Muscle of leg (tissue), 11 donors: ENCODE data around the gene PRKG1. TPM values are rescaled to one million over a fixed set of nuclear protein-coding genes. Genes with fewer than 3 reads are reported as not detected.

Experiments used
- DNase-seq: peaks from one replicate; pipeline ENCODE4 v3.0.0; 2013
- H3K27ac ChIP-seq: one replicate; pipeline ENCODE4 v1.5.1; 2013; ENCODE audit warnings: mild to moderate bottlenecking, low read length, control low read depth
- H3K27me3 ChIP-seq: one replicate; pipeline ENCODE4 v1.6.1; 2013; ENCODE audit warnings: low read length; ENCODE audit not compliant: control insufficient read depth, insufficient read depth
- H3K36me3 ChIP-seq: one replicate; pipeline ENCODE4 v1.6.1; 2013; ENCODE audit warnings: low read length; ENCODE audit not compliant: control insufficient read depth, insufficient read depth
- H3K4me1 ChIP-seq: one replicate; pipeline ENCODE4 v1.6.1; 2013; ENCODE audit warnings: low read length; ENCODE audit not compliant: control insufficient read depth, insufficient read depth
- H3K4me3 ChIP-seq: one replicate; pipeline ENCODE4 v1.5.1; 2013; ENCODE audit warnings: low read length, control low read depth
- H3K9me3 ChIP-seq: replicated peaks from 2 replicates; pipeline ENCODE4 v1.6.1; 2013; ENCODE audit warnings: low read depth, low read length; ENCODE audit not compliant: control insufficient read depth
- WGBS: methylation state at CpG from one replicate; pipeline ENCODE4 v1.1.5; 2013; ENCODE audit warnings: missing lambda C conversion rate; ENCODE audit not compliant: insufficient coverage; 5-methylcytosine and 5-hydroxymethylcytosine counted together
- polyA plus RNA-seq, 8 donors: library from polyadenylated mRNA; unstranded; fragments of 120-200 nt; gene quantifications; one replicate each; pipeline versions ENCODE4 v1.2.1 to v1.2.3, GENCODE V29; 2013; ENCODE audit warnings: inconsistent platforms in 1 of 8, low replicate concordance in 1 of 8; ENCODE audit not compliant: insufficient read length in 8 of 8, insufficient read depth in 1 of 8
- total RNA-seq: library from RNA; stranded (reverse); fragments of 120-200 nt; gene quantifications from one replicate; pipeline ENCODE4 v1.2.4, GENCODE V29; 2013

PRKG1 gene
- total and polyA plus RNA-seq, 9 donors: 23.3 to 59.2 (median 50.3) TPM

DNA sequence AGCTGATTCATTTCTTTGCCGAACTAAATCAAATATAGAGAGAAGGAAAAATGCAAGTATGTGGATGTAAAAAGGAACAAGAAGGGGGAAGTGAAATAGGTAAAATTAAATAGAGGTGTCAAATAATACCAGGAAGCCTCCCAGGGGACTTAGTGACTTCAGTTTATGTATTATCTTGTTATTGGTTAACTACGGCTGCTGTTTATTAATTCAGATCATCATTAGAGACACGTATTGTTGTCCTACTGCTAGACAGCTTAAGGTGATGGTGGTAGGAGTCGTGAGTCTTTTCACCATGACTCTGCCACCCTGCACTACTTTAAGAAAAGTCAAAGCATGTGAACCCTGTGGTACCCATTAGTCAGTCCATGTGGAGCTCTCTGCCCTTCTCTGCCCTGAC is 289.1 kb downstream of the PRKG1 start:
- DNase-seq: no peak
- WGBS: 96% methylated on average over 4 of the region's 4 CpGs
- H3K9me3 ChIP-seq: no peaks in the 10 kb centered on the region
- no peaks in the 10 kb centered on the region for H3K4me1 ChIP-seq
- no peak overlapping the region for H3K4me3 ChIP-seq
- H3K27me3 ChIP-seq: no peaks in the 10 kb centered on the region
- H3K27ac ChIP-seq: no peak overlapping the region
- no peaks in the 10 kb centered on the region for H3K36me3 ChIP-seq

- Histone ChIP-seq H3K4me3 (no peak overlapping the region), H3K27me3 (no peaks in the 10 kb centered on the region), H3K27ac (no peak overlapping the region), H3K4me1 (no peaks in the 10 kb centered on the region), H3K36me3 (no peaks in the 10 kb centered on the region), H3K9me3 (no peaks in the 10 kb centered on the region)
- WGBS: no CpG with 5 or more reads among the region's 2 CpGs
- DNase-seq: no peak
Observed at GRCh38 chr10:51364674-51365073, 290.4 kb downstream of the PRKG1 start.

DNA sequence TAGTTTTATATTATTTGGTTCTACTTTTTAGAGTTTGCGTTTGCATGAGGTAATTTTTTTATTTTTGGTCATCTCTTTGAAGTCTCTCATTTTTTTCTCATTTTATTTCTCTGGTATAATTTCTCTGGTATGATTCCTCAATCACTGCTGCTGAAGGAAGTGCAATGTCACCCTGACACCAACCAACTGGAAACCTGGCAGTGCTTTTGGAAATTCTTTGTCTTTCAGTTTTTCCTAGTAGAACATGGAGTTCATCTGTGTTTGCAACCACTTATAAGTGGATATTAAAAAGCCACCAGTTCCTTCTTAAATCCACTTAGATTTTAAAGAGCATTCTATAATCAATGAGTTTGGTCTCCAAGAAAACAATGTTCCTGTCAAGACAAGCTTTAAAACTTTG is 291.8 kb downstream of the PRKG1 start:
- Histone ChIP-seq H3K36me3 (no peaks in the 10 kb centered on the region), H3K27me3 (no peaks in the 10 kb centered on the region), H3K27ac (no peak overlapping the region), H3K4me1 (no peaks in the 10 kb centered on the region), H3K4me3 (no peak overlapping the region), H3K9me3 (no peaks in the 10 kb centered on the region)
- peak; percentile 64 for DNase-seq
- WGBS: no CpG with 5 or more reads among the region's 1 CpG

DNA sequence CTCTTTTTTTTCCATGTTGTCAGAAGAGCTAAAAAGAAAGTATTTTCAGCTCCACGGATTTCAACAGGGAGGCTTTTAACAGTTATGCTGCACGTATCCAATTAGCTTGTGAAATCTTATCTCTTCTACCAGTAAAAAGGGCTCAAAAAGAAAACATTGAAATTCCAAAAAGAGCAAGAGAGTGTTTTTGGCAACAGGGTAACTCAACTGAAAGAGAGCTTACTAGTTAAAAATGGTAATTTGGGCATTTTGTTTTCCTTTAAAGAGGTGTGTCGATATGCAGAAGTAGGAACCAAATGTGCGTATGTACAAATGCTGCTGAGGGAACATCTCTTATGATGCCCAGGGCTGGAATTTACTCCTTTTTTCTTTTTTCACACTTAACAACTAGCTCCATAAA is 292.8 kb downstream of the PRKG1 start:
- Histone ChIP-seq H3K4me1 (no peaks in the 10 kb centered on the region), H3K27me3 (no peaks in the 10 kb centered on the region), H3K27ac (no peak overlapping the region), H3K4me3 (no peak overlapping the region), H3K9me3 (no peaks in the 10 kb centered on the region), H3K36me3 (no peaks in the 10 kb centered on the region)
- peak; percentile 26 for DNase-seq
- 80% methylated on average over 1 of the region's 4 CpGs for WGBS

DNA sequence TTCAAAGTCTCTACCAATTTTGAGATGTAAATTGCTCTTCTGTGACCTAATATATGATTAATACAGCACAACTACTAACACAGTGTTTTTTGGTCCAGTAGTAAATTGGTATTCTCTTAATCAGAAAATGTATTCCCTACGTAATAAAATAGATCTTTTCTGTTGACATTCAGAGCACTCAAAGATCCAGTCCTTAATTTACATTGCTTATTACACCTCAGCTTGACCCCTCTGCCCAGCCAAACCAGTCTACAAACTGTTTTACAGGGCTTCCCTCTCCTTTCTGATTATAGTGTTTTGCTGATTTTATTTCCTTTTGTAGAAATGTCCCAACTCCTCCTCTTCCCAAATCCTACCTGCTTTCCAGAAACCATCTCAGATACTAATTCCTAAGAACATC is 293.4 kb downstream of the PRKG1 start:
- no peaks in the 10 kb centered on the region for H3K36me3 ChIP-seq
- no peaks in the 10 kb centered on the region for H3K27me3 ChIP-seq
- H3K27ac ChIP-seq: no peak overlapping the region
- DNase-seq: no peak
- no peaks in the 10 kb centered on the region for H3K9me3 ChIP-seq
- H3K4me1 ChIP-seq: no peaks in the 10 kb centered on the region
- H3K4me3 ChIP-seq: no peak overlapping the region
- WGBS: no CpG with 5 or more reads among the region's 1 CpG

DNA sequence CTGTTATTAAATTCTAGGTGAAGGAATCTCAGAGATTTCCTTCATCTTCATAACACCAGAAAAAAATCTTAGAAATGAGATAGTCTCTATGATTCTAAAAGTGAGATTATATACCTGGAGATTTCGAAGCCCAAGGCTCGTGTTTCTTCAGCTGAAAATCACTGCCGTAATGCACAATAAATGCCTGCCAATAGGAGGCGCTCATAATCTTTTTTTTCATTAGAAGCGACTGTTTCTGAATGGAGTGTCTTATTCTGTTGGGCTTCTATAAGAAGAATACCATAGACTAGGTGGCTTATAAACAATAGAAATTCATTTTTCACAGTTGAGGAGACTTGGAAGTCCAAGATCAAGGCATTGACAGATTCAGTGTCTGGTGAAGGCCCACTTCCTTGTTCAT is 294.7 kb downstream of the PRKG1 start:
- Histone ChIP-seq H3K4me3 (no peak overlapping the region), H3K27ac (no peak overlapping the region), H3K27me3 (no peaks in the 10 kb centered on the region), H3K36me3 (no peaks in the 10 kb centered on the region), H3K4me1 (no peaks in the 10 kb centered on the region), H3K9me3 (no peaks in the 10 kb centered on the region)
- no CpG with 5 or more reads among the region's 5 CpGs for WGBS
- no peak for DNase-seq

DNA sequence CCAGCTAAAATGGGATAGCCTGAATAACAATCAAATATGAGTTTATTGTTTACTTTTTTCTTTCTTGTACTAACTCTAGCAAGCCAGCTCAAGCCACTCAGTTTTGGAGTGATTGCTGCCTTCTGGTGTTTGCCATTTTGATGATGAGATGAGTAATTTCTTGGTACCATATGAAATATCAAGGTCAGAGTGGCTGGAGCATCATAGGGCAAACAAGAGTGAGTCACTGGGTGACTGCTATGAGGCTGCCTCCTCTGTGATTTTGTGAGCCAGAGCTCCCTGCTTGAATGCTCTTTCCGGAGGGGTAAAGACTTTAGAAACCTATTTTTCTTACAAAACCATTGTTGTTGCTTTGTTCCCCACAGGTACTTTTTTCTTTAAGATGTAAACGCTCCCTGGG is 295.6 kb downstream of the PRKG1 start:
- Histone ChIP-seq H3K36me3 (no peaks in the 10 kb centered on the region), H3K9me3 (no peaks in the 10 kb centered on the region), H3K4me1 (no peaks in the 10 kb centered on the region), H3K27me3 (no peaks in the 10 kb centered on the region), H3K27ac (no peak overlapping the region), H3K4me3 (no peak overlapping the region)
- DNase-seq: no peak
- no CpG with 5 or more reads among the region's 2 CpGs for WGBS

GRCh38 chr10:51371743-51372142 is 297.5 kb downstream of the PRKG1 start:
- no peaks in the 10 kb centered on the region for H3K4me1 ChIP-seq
- no peaks in the 10 kb centered on the region for H3K27me3 ChIP-seq
- no peaks in the 10 kb centered on the region for H3K9me3 ChIP-seq
- 50% methylated on average over 1 of the region's 2 CpGs for WGBS
- no peak overlapping the region for H3K4me3 ChIP-seq
- no peak overlapping the region for H3K27ac ChIP-seq
- no peaks in the 10 kb centered on the region for H3K36me3 ChIP-seq
- DNase-seq: peak; percentile 35

DNA sequence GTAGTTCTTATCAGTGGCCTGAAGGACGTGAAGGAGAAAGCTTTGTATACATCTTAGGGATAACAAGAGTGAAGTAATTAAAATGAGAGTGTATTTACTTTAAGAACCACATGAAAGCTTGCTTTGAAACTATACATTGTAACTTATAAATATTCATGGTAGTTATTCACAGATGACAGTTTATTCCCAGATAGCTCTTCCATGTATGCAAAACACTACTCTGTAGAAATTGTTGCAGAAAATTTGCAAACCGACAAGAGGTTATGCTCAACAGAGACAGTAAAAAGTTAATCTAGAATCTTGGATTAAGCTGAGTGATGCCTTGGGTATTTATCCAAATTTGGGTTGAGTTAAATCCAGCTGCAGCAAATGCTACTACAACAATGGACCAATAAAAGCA is 301.5 kb downstream of the PRKG1 start:
- H3K36me3 ChIP-seq: no peaks in the 10 kb centered on the region
- H3K27me3 ChIP-seq: no peaks in the 10 kb centered on the region
- H3K27ac ChIP-seq: no peak overlapping the region
- DNase-seq: no peak
- peaks cover 2% of the 10 kb centered on the region for H3K9me3 ChIP-seq
- H3K4me3 ChIP-seq: no peak overlapping the region
- no CpG with 5 or more reads among the region's 2 CpGs for WGBS
- H3K4me1 ChIP-seq: peaks cover 2% of the 10 kb centered on the region

DNA sequence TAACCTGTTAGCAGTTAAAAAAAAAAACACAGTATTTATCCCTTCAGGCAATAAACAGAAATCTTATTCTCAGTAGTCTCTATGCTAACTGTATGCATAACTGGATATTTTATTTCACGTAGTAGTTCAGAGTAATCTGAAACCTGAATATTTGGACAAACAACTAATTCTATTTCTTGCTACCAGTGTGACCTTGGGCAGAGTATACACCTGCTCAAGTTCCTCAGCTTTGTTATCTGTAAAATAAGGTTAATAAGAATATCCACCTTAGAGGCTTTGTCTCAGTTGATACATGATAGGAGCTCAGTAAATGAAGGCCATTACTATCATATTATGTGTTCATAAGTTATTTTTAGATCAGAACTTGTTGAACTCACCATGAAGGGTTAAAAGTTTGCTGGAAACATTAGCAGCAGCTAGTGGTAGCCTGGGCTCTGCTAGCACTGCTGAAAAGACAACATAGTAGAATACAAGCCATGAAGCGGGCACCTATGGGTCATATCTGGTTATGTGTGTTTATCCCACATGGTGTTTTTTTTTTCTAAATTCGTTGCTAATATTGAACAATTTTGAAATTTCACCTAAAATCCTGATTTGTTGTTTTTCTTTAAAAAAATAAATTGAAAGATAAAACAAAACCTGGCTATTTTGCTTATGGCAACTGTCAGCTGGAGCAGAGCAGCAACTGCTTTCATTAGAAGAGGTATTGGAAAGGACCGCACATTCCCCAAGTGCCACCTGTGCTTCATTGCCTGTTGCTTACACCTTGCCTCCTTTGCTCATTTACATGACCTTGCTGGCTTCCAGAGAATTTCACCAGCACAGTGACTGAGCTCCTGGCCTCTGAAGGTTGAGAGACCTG is 303.0 kb downstream of the PRKG1 start:
- Histone ChIP-seq H3K4me1 (peaks cover 2% of the 10 kb centered on the region), H3K4me3 (no peak overlapping the region), H3K9me3 (peaks cover 2% of the 10 kb centered on the region), H3K27ac (no peak overlapping the region), H3K36me3 (no peaks in the 10 kb centered on the region), H3K27me3 (no peaks in the 10 kb centered on the region)
- no peak for DNase-seq
- WGBS: 100% methylated on average over 1 of the region's 4 CpGs
